Measurements from ENCODE around the gene VAV2. TPM values are rescaled to one million over a fixed set of nuclear protein-coding genes. Genes with fewer than 3 reads are reported as not detected.

Gene VAV2
- polyA plus RNA-seq, 4 donors, result 26.7 to 45.7 (median 36.2) TPM

GRCh38 chr9:133848471-133849109, 143.5 kb downstream of the VAV2 start:
- H3K27ac ChIP-seq (ENCODE audit: low read depth in 1 of 3, low read length in 2 of 3), result no peak overlapping the region
- FAIRE-seq, result no peak
- peaks cover 0 to 12% (median 0%) of the 10 kb centered on the region in 3 donors for H3K4me1 ChIP-seq (ENCODE audit: control insufficient read depth in 3 of 3, insufficient read depth in 2 of 3, low read depth in 1 of 3, low read length in 2 of 3)
- no peak for DNase-seq
- no peaks in the 10 kb centered on the region for H3K9me3 ChIP-seq (ENCODE audit: control insufficient read depth in 2 of 2, insufficient read depth in 1 of 2, low read depth in 1 of 2, low read length in 1 of 2)
- no peak overlapping the region for H3K4me3 ChIP-seq (ENCODE audit: low read depth in 1 of 3, low read length in 3 of 3)
- no peaks in the 10 kb centered on the region for H3K27me3 ChIP-seq (ENCODE audit: control insufficient read depth in 3 of 3, insufficient read depth in 3 of 3, low read length in 3 of 3)
- peaks cover 0 to 82% (median 0%) of the 10 kb centered on the region in 3 donors for H3K36me3 ChIP-seq (ENCODE audit: control insufficient read depth in 3 of 3, insufficient read depth in 2 of 3, low read depth in 1 of 3, low read length in 3 of 3)
- WGBS, 3 donors, result 91 to 95% (median 94%) methylated on average over 19 of the region's 19 CpGs

DNA sequence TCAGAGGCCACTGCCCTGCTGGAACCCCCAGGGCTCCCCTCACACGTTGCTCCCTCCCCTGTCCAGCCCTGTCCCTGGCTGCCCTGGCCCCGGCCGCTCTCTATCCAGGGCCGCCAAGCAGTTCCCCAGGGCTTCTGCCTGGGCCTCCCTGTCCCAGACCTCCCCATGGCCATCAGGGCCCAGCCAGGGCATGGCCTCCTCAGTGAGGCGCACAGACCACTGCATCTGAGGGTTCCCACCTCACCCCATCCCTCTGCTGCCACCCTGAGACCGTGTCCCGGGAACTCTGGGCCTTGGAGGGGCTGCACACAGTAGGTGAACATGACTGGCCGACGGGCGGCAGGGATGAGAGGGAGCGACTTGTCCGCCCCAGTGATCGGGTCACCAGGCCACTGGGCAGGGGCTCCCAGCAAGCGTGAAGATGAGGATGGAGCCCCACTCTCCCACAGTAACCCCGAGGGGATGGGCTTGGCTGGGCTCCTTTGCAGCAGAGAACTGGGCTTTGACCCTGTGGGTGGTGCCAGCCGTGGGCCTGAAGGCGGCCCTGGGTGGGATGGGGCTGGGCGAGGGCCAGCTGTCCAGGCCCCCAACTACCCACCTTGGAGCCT, 145.5 kb downstream of the VAV2 start:
- no peak for DNase-seq
- peaks cover 0 to 82% (median 0%) of the 10 kb centered on the region in 3 donors for H3K36me3 ChIP-seq (ENCODE audit: control insufficient read depth in 3 of 3, insufficient read depth in 2 of 3, low read depth in 1 of 3, low read length in 3 of 3)
- no peak overlapping the region for H3K4me3 ChIP-seq (ENCODE audit: low read depth in 1 of 3, low read length in 3 of 3)
- no peak for FAIRE-seq
- WGBS, 3 donors, result 92% methylated on average over 14 to 18 of the region's 18 CpGs
- peaks cover 0 to 16% (median 0%) of the 10 kb centered on the region in 3 donors for H3K4me1 ChIP-seq (ENCODE audit: control insufficient read depth in 3 of 3, insufficient read depth in 2 of 3, low read depth in 1 of 3, low read length in 2 of 3)
- no peaks in the 10 kb centered on the region for H3K9me3 ChIP-seq (ENCODE audit: control insufficient read depth in 2 of 2, insufficient read depth in 1 of 2, low read depth in 1 of 2, low read length in 1 of 2)
- H3K27ac ChIP-seq (ENCODE audit: low read depth in 1 of 3, low read length in 2 of 3), result no peak overlapping the region
- no peaks in the 10 kb centered on the region for H3K27me3 ChIP-seq (ENCODE audit: control insufficient read depth in 3 of 3, insufficient read depth in 3 of 3, low read length in 3 of 3)

DNA sequence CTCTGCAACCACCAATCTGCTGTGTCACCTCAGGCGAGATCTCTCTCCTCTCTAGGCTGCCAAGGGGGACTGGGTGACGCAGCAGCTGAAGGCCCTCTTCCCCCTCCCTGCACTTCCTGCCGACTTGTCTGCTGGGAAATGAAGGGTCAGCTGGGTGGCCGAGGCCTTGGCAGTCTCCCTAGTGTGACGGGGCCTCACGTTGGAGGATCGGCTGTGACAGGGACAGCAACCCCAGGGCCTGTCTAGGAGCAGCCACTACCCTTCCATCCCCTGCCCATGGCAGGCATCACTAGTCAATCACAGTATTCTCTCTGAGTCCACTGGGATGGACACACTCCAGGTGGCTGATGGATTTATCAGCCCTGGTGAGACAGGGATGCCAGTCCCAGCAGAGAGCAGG, 146.7 kb downstream of the VAV2 start:
- peaks cover 0 to 84% (median 0%) of the 10 kb centered on the region in 3 donors for H3K36me3 ChIP-seq (ENCODE audit: control insufficient read depth in 3 of 3, insufficient read depth in 2 of 3, low read depth in 1 of 3, low read length in 3 of 3)
- WGBS, 3 donors, result 36 to 70% (median 55%) methylated on average over 7 of the region's 7 CpGs
- no peak overlapping the region for H3K4me3 ChIP-seq (ENCODE audit: low read depth in 1 of 3, low read length in 3 of 3)
- DNase-seq (peak in 1 of 2 donors; percentile 45), FAIRE-seq (no peak)
- H3K27me3 ChIP-seq (ENCODE audit: control insufficient read depth in 3 of 3, insufficient read depth in 3 of 3, low read length in 3 of 3), result no peaks in the 10 kb centered on the region
- peaks cover 0 to 22% (median 0%) of the 10 kb centered on the region in 3 donors for H3K4me1 ChIP-seq (ENCODE audit: control insufficient read depth in 3 of 3, insufficient read depth in 2 of 3, low read depth in 1 of 3, low read length in 2 of 3)
- H3K9me3 ChIP-seq (ENCODE audit: control insufficient read depth in 2 of 2, insufficient read depth in 1 of 2, low read depth in 1 of 2, low read length in 1 of 2), result no peaks in the 10 kb centered on the region
- H3K27ac ChIP-seq (ENCODE audit: low read depth in 1 of 3, low read length in 2 of 3), result peak overlapping the region in 2 of 3 donors; percentile 15 to 84

DNA sequence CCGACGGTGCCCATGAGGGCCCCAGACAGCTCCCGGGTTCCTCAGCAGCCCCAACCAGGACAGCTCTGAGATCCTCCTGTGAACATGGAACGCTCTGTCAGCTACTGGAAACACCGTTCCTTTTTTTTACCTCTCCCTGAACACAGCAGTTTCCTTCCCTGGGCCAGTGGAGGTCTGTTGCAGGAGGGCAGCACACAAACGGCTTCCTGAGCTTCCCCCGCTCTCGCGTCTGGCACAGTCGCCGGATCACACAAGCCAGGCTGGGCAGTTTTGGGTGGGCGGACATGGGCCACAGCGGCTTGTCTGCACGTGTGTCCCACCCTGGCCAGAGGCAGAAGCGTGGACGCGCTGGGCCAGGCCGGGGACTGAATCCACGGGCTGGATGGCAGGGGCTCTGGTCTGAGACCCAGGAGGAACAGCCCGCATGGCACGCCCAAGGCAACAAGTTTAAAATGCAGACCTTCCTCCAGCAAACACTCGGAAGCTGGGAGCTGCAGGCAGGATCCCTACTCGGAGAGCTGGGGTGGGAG, 147.2 kb downstream of the VAV2 start:
- WGBS, 3 donors, result 59 to 84% (median 76%) methylated on average over 23 of the region's 23 CpGs

GRCh38 chr9:133844398-133844784, 147.7 kb downstream of the VAV2 start:
- Histone ChIP-seq H3K4me1 (ENCODE audit: control insufficient read depth in 3 of 3, insufficient read depth in 2 of 3, low read depth in 1 of 3, low read length in 2 of 3) (peaks cover 0 to 32% (median 0%) of the 10 kb centered on the region in 3 donors), H3K27ac (ENCODE audit: low read depth in 1 of 3, low read length in 2 of 3) (peak overlapping the region in 1 of 3 donors; percentile 80), H3K36me3 (ENCODE audit: control insufficient read depth in 3 of 3, insufficient read depth in 2 of 3, low read depth in 1 of 3, low read length in 3 of 3) (peaks cover 0 to 75% (median 0%) of the 10 kb centered on the region in 3 donors), H3K9me3 (ENCODE audit: control insufficient read depth in 2 of 2, insufficient read depth in 1 of 2, low read depth in 1 of 2, low read length in 1 of 2) (no peaks in the 10 kb centered on the region), H3K27me3 (ENCODE audit: control insufficient read depth in 3 of 3, insufficient read depth in 3 of 3, low read length in 3 of 3) (no peaks in the 10 kb centered on the region), H3K4me3 (ENCODE audit: low read depth in 1 of 3, low read length in 3 of 3) (no peak overlapping the region)
- WGBS, 3 donors, result 80 to 90% (median 84%) methylated on average over 7 of the region's 7 CpGs
- FAIRE-seq (no peak), DNase-seq (no peak)

More for the DNA sequence above, 147.2 kb downstream of the VAV2 start:
- no peak for DNase-seq
- Histone ChIP-seq H3K27ac (ENCODE audit: low read depth in 1 of 3, low read length in 2 of 3) (peak overlapping the region in 2 of 3 donors; percentile 4 to 80), H3K27me3 (ENCODE audit: control insufficient read depth in 3 of 3, insufficient read depth in 3 of 3, low read length in 3 of 3) (no peaks in the 10 kb centered on the region), H3K36me3 (ENCODE audit: control insufficient read depth in 3 of 3, insufficient read depth in 2 of 3, low read depth in 1 of 3, low read length in 3 of 3) (peaks cover 0 to 80% (median 0%) of the 10 kb centered on the region in 3 donors), H3K9me3 (ENCODE audit: control insufficient read depth in 2 of 2, insufficient read depth in 1 of 2, low read depth in 1 of 2, low read length in 1 of 2) (no peaks in the 10 kb centered on the region), H3K4me1 (ENCODE audit: control insufficient read depth in 3 of 3, insufficient read depth in 2 of 3, low read depth in 1 of 3, low read length in 2 of 3) (peaks cover 0 to 27% (median 0%) of the 10 kb centered on the region in 3 donors), H3K4me3 (ENCODE audit: low read depth in 1 of 3, low read length in 3 of 3) (no peak overlapping the region)
- FAIRE-seq, result no peak

DNA sequence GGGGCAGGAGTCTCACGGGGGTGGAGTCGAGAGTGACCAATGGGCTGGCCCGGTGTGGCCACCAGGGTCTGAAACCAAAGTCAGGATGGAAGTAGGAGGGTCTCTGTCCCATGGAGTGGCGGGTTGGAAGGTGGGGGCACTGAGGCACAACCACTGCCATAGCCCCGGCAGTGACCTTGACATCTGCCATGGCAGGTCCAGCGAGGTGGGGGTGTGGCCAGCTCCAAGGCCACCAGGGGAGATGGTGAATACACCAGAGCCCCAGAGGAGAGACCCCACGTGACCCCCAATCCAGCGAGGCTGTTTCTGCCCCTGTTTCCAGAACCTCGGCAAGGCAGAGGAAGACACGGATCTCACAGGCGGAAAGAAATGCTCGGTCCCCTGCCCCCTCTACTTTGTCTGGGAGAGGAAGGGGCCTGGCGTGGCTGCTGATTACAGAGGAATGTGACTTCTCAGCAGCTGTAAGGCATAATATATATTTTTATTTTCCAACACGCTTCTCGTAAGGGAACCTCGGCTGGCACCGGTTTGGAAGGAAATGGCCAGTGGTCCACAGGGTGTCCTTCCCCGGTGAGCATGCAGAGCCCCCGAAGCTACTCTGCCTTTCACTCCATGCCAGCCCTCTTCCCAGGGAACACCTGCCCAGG, 148.2 kb downstream of the VAV2 start:
- H3K27me3 ChIP-seq (ENCODE audit: control insufficient read depth in 3 of 3, insufficient read depth in 3 of 3, low read length in 3 of 3), result no peaks in the 10 kb centered on the region
- DNase-seq, result no peak
- 80 to 90% (median 87%) methylated on average over 19 of the region's 19 CpGs for WGBS, 3 donors
- peaks cover 0 to 35% (median 0%) of the 10 kb centered on the region in 3 donors for H3K4me1 ChIP-seq (ENCODE audit: control insufficient read depth in 3 of 3, insufficient read depth in 2 of 3, low read depth in 1 of 3, low read length in 2 of 3)
- H3K9me3 ChIP-seq (ENCODE audit: control insufficient read depth in 2 of 2, insufficient read depth in 1 of 2, low read depth in 1 of 2, low read length in 1 of 2), result no peaks in the 10 kb centered on the region
- no peak for FAIRE-seq
- H3K36me3 ChIP-seq (ENCODE audit: control insufficient read depth in 3 of 3, insufficient read depth in 2 of 3, low read depth in 1 of 3, low read length in 3 of 3), result peaks cover 0 to 70% (median 0%) of the 10 kb centered on the region in 3 donors
- no peak overlapping the region for H3K27ac ChIP-seq (ENCODE audit: low read depth in 1 of 3, low read length in 2 of 3)
- no peak overlapping the region for H3K4me3 ChIP-seq (ENCODE audit: low read depth in 1 of 3, low read length in 3 of 3)

- H3K4me3 ChIP-seq (ENCODE audit: low read depth in 1 of 3, low read length in 3 of 3), result no peak overlapping the region
- H3K27me3 ChIP-seq (ENCODE audit: control insufficient read depth in 3 of 3, insufficient read depth in 3 of 3, low read length in 3 of 3), result no peaks in the 10 kb centered on the region
- FAIRE-seq (no peak), DNase-seq (no peak)
- H3K27ac ChIP-seq (ENCODE audit: low read depth in 1 of 3, low read length in 2 of 3), result no peak overlapping the region
- peaks cover 0 to 64% (median 0%) of the 10 kb centered on the region in 3 donors for H3K36me3 ChIP-seq (ENCODE audit: control insufficient read depth in 3 of 3, insufficient read depth in 2 of 3, low read depth in 1 of 3, low read length in 3 of 3)
- H3K4me1 ChIP-seq (ENCODE audit: control insufficient read depth in 3 of 3, insufficient read depth in 2 of 3, low read depth in 1 of 3, low read length in 2 of 3), result peaks cover 0 to 35% (median 0%) of the 10 kb centered on the region in 3 donors
- H3K9me3 ChIP-seq (ENCODE audit: control insufficient read depth in 2 of 2, insufficient read depth in 1 of 2, low read depth in 1 of 2, low read length in 1 of 2), result no peaks in the 10 kb centered on the region
- WGBS, 3 donors, result 76 to 97% (median 90%) methylated on average over 5 of the region's 5 CpGs
Measured at GRCh38 chr9:133843250-133843649, 148.9 kb downstream of the VAV2 start.

GRCh38 chr9:133842721-133843227, 149.3 kb downstream of the VAV2 start:
- H3K9me3 ChIP-seq (ENCODE audit: control insufficient read depth in 2 of 2, insufficient read depth in 1 of 2, low read depth in 1 of 2, low read length in 1 of 2), result no peaks in the 10 kb centered on the region
- WGBS, 3 donors, result 41 to 81% (median 42%) methylated on average over 23 of the region's 23 CpGs
- no peak overlapping the region for H3K4me3 ChIP-seq (ENCODE audit: low read depth in 1 of 3, low read length in 3 of 3)
- DNase-seq, result no peak
- H3K36me3 ChIP-seq (ENCODE audit: control insufficient read depth in 3 of 3, insufficient read depth in 2 of 3, low read depth in 1 of 3, low read length in 3 of 3), result peaks cover 0 to 62% (median 0%) of the 10 kb centered on the region in 3 donors
- no peak for FAIRE-seq
- H3K27me3 ChIP-seq (ENCODE audit: control insufficient read depth in 3 of 3, insufficient read depth in 3 of 3, low read length in 3 of 3), result no peaks in the 10 kb centered on the region
- peaks cover 0 to 40% (median 0%) of the 10 kb centered on the region in 3 donors for H3K4me1 ChIP-seq (ENCODE audit: control insufficient read depth in 3 of 3, insufficient read depth in 2 of 3, low read depth in 1 of 3, low read length in 2 of 3)
- H3K27ac ChIP-seq (ENCODE audit: low read depth in 1 of 3, low read length in 2 of 3), result peak overlapping the region in 1 of 3 donors; percentile 28

Measured in small intestine (tissue), 7 donors.